Measurements from ENCODE around the gene ATP13A1.
"Not testable (repeated sequence)": the region's sequence is repeated elsewhere in the genome, so short reads cannot be mapped to it uniquely, and the experiment has no call there.

ATP13A1 gene

GRCh38 chr19:19665420-19665948 lies 2.0 kb upstream of the ATP13A1 start:
- DNase-seq; POLR2A ChIA-PET; H3K36me3 ChIP-seq (ENCODE audit: control insufficient read depth in 4 of 4, insufficient read depth in 4 of 4, low read length in 3 of 4); H3K27ac ChIP-seq (ENCODE audit: insufficient read depth in 1 of 2, low read depth in 1 of 2, low read length in 2 of 2, poor library complexity in 1 of 2, severe bottlenecking in 2 of 2); H3K4me3 ChIP-seq (ENCODE audit: control insufficient read depth in 1 of 7, extremely low read depth in 1 of 7, insufficient read depth in 4 of 7, low read depth in 2 of 7, low read length in 6 of 7); H3K27me3 ChIP-seq (replicated peaks in 2 of 5; ENCODE audit: control insufficient read depth in 4 of 5, insufficient read depth in 5 of 5, low read length in 4 of 5); CTCF ChIA-PET; H3K9me3 ChIP-seq (ENCODE audit: control extremely low read depth in 1 of 5, control insufficient read depth in 4 of 5, insufficient read depth in 2 of 5, low read depth in 1 of 5, low read length in 4 of 5): not testable (repeated sequence)
- peaks cover 6 to 47% (median 39%) of the 10 kb centered on the region in 4 experiments for H3K4me1 ChIP-seq (ENCODE audit: control extremely low read depth in 1 of 4, control insufficient read depth in 4 of 4, insufficient read depth in 4 of 4, low read length in 3 of 4)
- 91% methylated on average over 16 of the region's 22 CpGs for WGBS (ENCODE audit: insufficient coverage)

- no peaks in the 10 kb centered on the region for H3K9me3 ChIP-seq (ENCODE audit: control extremely low read depth in 1 of 5, control insufficient read depth in 4 of 5, insufficient read depth in 2 of 5, low read depth in 1 of 5, low read length in 4 of 5)
- ChIA-PET POLR2A (interaction anchor here (2.1 kb wide), 1 partner anchor 19 kb away, joined by 4 read pairs; the partner anchor contains the start of gene GMIP), CTCF (interaction anchor here (1.4 to 2.7 kb wide), 3 partner anchors 12 to 130 kb away, joined by 5 to 20 read pairs (median 10); partner anchors contain the start of gene GMIP)
- DNase-seq: no peak
- peak overlapping the region; percentile 90 to 94 for H3K27ac ChIP-seq (ENCODE audit: insufficient read depth in 1 of 2, low read depth in 1 of 2, low read length in 2 of 2, poor library complexity in 1 of 2, severe bottlenecking in 2 of 2)
- H3K4me3 ChIP-seq (ENCODE audit: control insufficient read depth in 1 of 7, extremely low read depth in 1 of 7, insufficient read depth in 4 of 7, low read depth in 2 of 7, low read length in 6 of 7): peak overlapping the region; percentile 83 to 94 (median 92)
- H3K27me3 ChIP-seq (replicated peaks in 2 of 5; ENCODE audit: control insufficient read depth in 4 of 5, insufficient read depth in 5 of 5, low read length in 4 of 5): no peaks in the 10 kb centered on the region
- H3K36me3 ChIP-seq (ENCODE audit: control insufficient read depth in 4 of 4, insufficient read depth in 4 of 4, low read length in 3 of 4): peaks cover 6 to 24% (median 20%) of the 10 kb centered on the region in 4 experiments
- H3K4me1 ChIP-seq (ENCODE audit: control extremely low read depth in 1 of 4, control insufficient read depth in 4 of 4, insufficient read depth in 4 of 4, low read length in 3 of 4): peaks cover 6 to 31% (median 25%) of the 10 kb centered on the region in 4 experiments
- 0% methylated on average over 12 of the region's 17 CpGs for WGBS (ENCODE audit: insufficient coverage)
These were observed 613 bp downstream of the ATP13A1 start for GRCh38 chr19:19662871-19663255.

GRCh38 chr19:19662344-19662743 lies 1.1 kb downstream of the ATP13A1 start:
- no peaks in the 10 kb centered on the region for H3K9me3 ChIP-seq (ENCODE audit: control extremely low read depth in 1 of 5, control insufficient read depth in 4 of 5, insufficient read depth in 2 of 5, low read depth in 1 of 5, low read length in 4 of 5)
- no peaks in the 10 kb centered on the region for H3K27me3 ChIP-seq (replicated peaks in 2 of 5; ENCODE audit: control insufficient read depth in 4 of 5, insufficient read depth in 5 of 5, low read length in 4 of 5)
- ChIA-PET POLR2A (interaction anchor here (2.1 kb wide), 1 partner anchor 19 kb away, joined by 4 read pairs; the partner anchor contains the start of gene GMIP), CTCF (interaction anchor here (1.0 to 2.7 kb wide), 4 partner anchors 11 to 130 kb away, joined by 3 to 20 read pairs (median 8); partner anchors contain the start of gene GMIP)
- peak overlapping the region in 1 of 2 experiments; percentile 94 for H3K27ac ChIP-seq (ENCODE audit: insufficient read depth in 1 of 2, low read depth in 1 of 2, low read length in 2 of 2, poor library complexity in 1 of 2, severe bottlenecking in 2 of 2)
- peaks cover 8 to 28% (median 24%) of the 10 kb centered on the region in 4 experiments for H3K36me3 ChIP-seq (ENCODE audit: control insufficient read depth in 4 of 4, insufficient read depth in 4 of 4, low read length in 3 of 4)
- H3K4me1 ChIP-seq (ENCODE audit: control extremely low read depth in 1 of 4, control insufficient read depth in 4 of 4, insufficient read depth in 4 of 4, low read length in 3 of 4): peaks cover 6 to 26% (median 21%) of the 10 kb centered on the region in 4 experiments
- DNase-seq: no peak
- WGBS (ENCODE audit: insufficient coverage): 93% methylated on average over 8 of the region's 8 CpGs
- peak overlapping the region in 6 of 7 experiments; percentile 83 to 94 (median 92) for H3K4me3 ChIP-seq (ENCODE audit: control insufficient read depth in 1 of 7, extremely low read depth in 1 of 7, insufficient read depth in 4 of 7, low read depth in 2 of 7, low read length in 6 of 7)

GRCh38 chr19:19661675-19662251 lies 1.7 kb downstream of the ATP13A1 start:
- no peaks in the 10 kb centered on the region for H3K27me3 ChIP-seq (replicated peaks in 2 of 5; ENCODE audit: control insufficient read depth in 4 of 5, insufficient read depth in 5 of 5, low read length in 4 of 5)
- peak in 2 of 3 donors; percentile 58 to 62 for DNase-seq
- peak overlapping the region in 1 of 2 experiments; percentile 94 for H3K27ac ChIP-seq (ENCODE audit: insufficient read depth in 1 of 2, low read depth in 1 of 2, low read length in 2 of 2, poor library complexity in 1 of 2, severe bottlenecking in 2 of 2)
- no peaks in the 10 kb centered on the region for H3K9me3 ChIP-seq (ENCODE audit: control extremely low read depth in 1 of 5, control insufficient read depth in 4 of 5, insufficient read depth in 2 of 5, low read depth in 1 of 5, low read length in 4 of 5)
- peaks cover 6 to 26% (median 18%) of the 10 kb centered on the region in 4 experiments for H3K4me1 ChIP-seq (ENCODE audit: control extremely low read depth in 1 of 4, control insufficient read depth in 4 of 4, insufficient read depth in 4 of 4, low read length in 3 of 4)
- H3K36me3 ChIP-seq (ENCODE audit: control insufficient read depth in 4 of 4, insufficient read depth in 4 of 4, low read length in 3 of 4): peaks cover 11 to 34% (median 30%) of the 10 kb centered on the region in 4 experiments
- ChIA-PET POLR2A (interaction anchor here (2.1 kb wide), 1 partner anchor 18 kb away, joined by 4 read pairs; the partner anchor contains the start of gene GMIP), CTCF (interaction anchor here (1.0 to 2.7 kb wide), 4 partner anchors 11 to 129 kb away, joined by 3 to 20 read pairs (median 8); partner anchors contain the start of gene GMIP)
- WGBS (ENCODE audit: insufficient coverage): 93% methylated on average over 13 of the region's 18 CpGs
- peak overlapping the region in 4 of 7 experiments; percentile 17 to 93 (median 64) for H3K4me3 ChIP-seq (ENCODE audit: control insufficient read depth in 1 of 7, extremely low read depth in 1 of 7, insufficient read depth in 4 of 7, low read depth in 2 of 7, low read length in 6 of 7)

GRCh38 chr19:19661141-19661674 lies 2.3 kb downstream of the ATP13A1 start:
- H3K27me3 ChIP-seq (replicated peaks in 2 of 5; ENCODE audit: control insufficient read depth in 4 of 5, insufficient read depth in 5 of 5, low read length in 4 of 5): no peaks in the 10 kb centered on the region
- H3K9me3 ChIP-seq (ENCODE audit: control extremely low read depth in 1 of 5, control insufficient read depth in 4 of 5, insufficient read depth in 2 of 5, low read depth in 1 of 5, low read length in 4 of 5): no peaks in the 10 kb centered on the region
- ChIA-PET POLR2A (interaction anchor here (1.3 kb wide), 1 partner anchor 9 kb away, joined by 3 read pairs; no protein-coding TSS in a partner anchor), CTCF (interaction anchor here (0.9 to 2.7 kb wide), 4 partner anchors 10 to 32 kb away, joined by 3 to 20 read pairs (median 6); partner anchors contain the start of gene GMIP)
- DNase-seq: no peak
- H3K4me3 ChIP-seq (ENCODE audit: control insufficient read depth in 1 of 7, extremely low read depth in 1 of 7, insufficient read depth in 4 of 7, low read depth in 2 of 7, low read length in 6 of 7): peak overlapping the region in 1 of 7 experiments; percentile 42
- peaks cover 14 to 38% (median 36%) of the 10 kb centered on the region in 4 experiments for H3K36me3 ChIP-seq (ENCODE audit: control insufficient read depth in 4 of 4, insufficient read depth in 4 of 4, low read length in 3 of 4)
- peaks cover 6 to 26% (median 18%) of the 10 kb centered on the region in 4 experiments for H3K4me1 ChIP-seq (ENCODE audit: control extremely low read depth in 1 of 4, control insufficient read depth in 4 of 4, insufficient read depth in 4 of 4, low read length in 3 of 4)
- H3K27ac ChIP-seq (ENCODE audit: insufficient read depth in 1 of 2, low read depth in 1 of 2, low read length in 2 of 2, poor library complexity in 1 of 2, severe bottlenecking in 2 of 2): no peak overlapping the region
- WGBS (ENCODE audit: insufficient coverage): 94% methylated on average over 6 of the region's 10 CpGs

- Histone ChIP-seq H3K27me3 (replicated peaks in 2 of 5; ENCODE audit: control insufficient read depth in 4 of 5, insufficient read depth in 5 of 5, low read length in 4 of 5) (no peaks in the 10 kb centered on the region), H3K4me1 (ENCODE audit: control extremely low read depth in 1 of 4, control insufficient read depth in 4 of 4, insufficient read depth in 4 of 4, low read length in 3 of 4) (peaks cover 6 to 26% (median 18%) of the 10 kb centered on the region in 4 experiments), H3K4me3 (ENCODE audit: control insufficient read depth in 1 of 7, extremely low read depth in 1 of 7, insufficient read depth in 4 of 7, low read depth in 2 of 7, low read length in 6 of 7) (no peak overlapping the region), H3K36me3 (ENCODE audit: control insufficient read depth in 4 of 4, insufficient read depth in 4 of 4, low read length in 3 of 4) (peaks cover 19 to 52% (median 49%) of the 10 kb centered on the region in 4 experiments), H3K9me3 (ENCODE audit: control extremely low read depth in 1 of 5, control insufficient read depth in 4 of 5, insufficient read depth in 2 of 5, low read depth in 1 of 5, low read length in 4 of 5) (no peaks in the 10 kb centered on the region), H3K27ac (ENCODE audit: insufficient read depth in 1 of 2, low read depth in 1 of 2, low read length in 2 of 2, poor library complexity in 1 of 2, severe bottlenecking in 2 of 2) (no peak overlapping the region)
- POLR2A ChIA-PET: interaction anchor here (1.3 kb wide), 1 partner anchor 7 kb away, joined by 3 read pairs; no protein-coding TSS in a partner anchor
- DNase-seq: no peak
- CTCF ChIA-PET: interaction anchor here (1.4 kb wide), 1 partner anchor 16 kb away, joined by 3 read pairs; no protein-coding TSS in a partner anchor
- 96% methylated on average over 17 of the region's 17 CpGs for WGBS (ENCODE audit: insufficient coverage)
These were observed 3.7 kb downstream of the ATP13A1 start for GRCh38 chr19:19659646-19660245.
